ENCODE results near the gene ZC4H2. TPM values are rescaled to one million over a fixed set of nuclear protein-coding genes. Genes with fewer than 3 reads are reported as not detected.
A peak's percentile ranks its signal among the peaks of the same experiment; 100 is the strongest.
"Not testable (repeated sequence)": the region's sequence is repeated elsewhere in the genome, so short reads cannot be mapped to it uniquely, and the experiment has no call there.

Gene ZC4H2
- total RNA-seq, 1 donor from 2014 or later = 16.4 TPM

GRCh38 chrX:64908121-64908520, 68.1 kb downstream of the ZC4H2 start:
- Histone ChIP-seq H3K27me3 (ENCODE audit: control insufficient read depth, insufficient read depth, low read length) (no peaks in the 10 kb centered on the region), H3K4me3 (ENCODE audit: low read depth, low read length) (no peak overlapping the region), H3K36me3 (ENCODE audit: control insufficient read depth, insufficient read depth, low read length) (no peaks in the 10 kb centered on the region)
- DNase-seq (ENCODE audit: low read depth) = no peak
- TF ChIP-seq CTCF (IDR thresholded peaks at IDR 0.05; ENCODE audit: insufficient read depth, low read length, poor library complexity, severe bottlenecking) = no peak

GRCh38 chrX:64894454-64895038, 81.7 kb downstream of the ZC4H2 start:
- TF ChIP-seq CTCF (IDR thresholded peaks at IDR 0.05; ENCODE audit: insufficient read depth, low read length, poor library complexity, severe bottlenecking) = peak; percentile 19
- Histone ChIP-seq H3K4me3 (ENCODE audit: low read depth, low read length) (no peak overlapping the region), H3K27me3 (ENCODE audit: control insufficient read depth, insufficient read depth, low read length) (no peaks in the 10 kb centered on the region), H3K36me3 (ENCODE audit: control insufficient read depth, insufficient read depth, low read length) (no peaks in the 10 kb centered on the region)
- no peak for DNase-seq (ENCODE audit: low read depth)

- Histone ChIP-seq H3K27me3 (ENCODE audit: control insufficient read depth, insufficient read depth, low read length) (no peaks in the 10 kb centered on the region), H3K4me3 (ENCODE audit: low read depth, low read length) (no peak overlapping the region), H3K36me3 (ENCODE audit: control insufficient read depth, insufficient read depth, low read length) (no peaks in the 10 kb centered on the region)
- no peak for DNase-seq (ENCODE audit: low read depth)
- peak; percentile 8 for TF ChIP-seq CTCF (IDR thresholded peaks at IDR 0.05; ENCODE audit: insufficient read depth, low read length, poor library complexity, severe bottlenecking)
Observed at GRCh38 chrX:64885850-64886249, 90.4 kb downstream of the ZC4H2 start.

- not testable (repeated sequence) for DNase-seq (ENCODE audit: low read depth); H3K27me3 ChIP-seq (ENCODE audit: control insufficient read depth, insufficient read depth, low read length)
Observed at GRCh38 chrX:64878709-64879108, 97.5 kb downstream of the ZC4H2 start.

DNA sequence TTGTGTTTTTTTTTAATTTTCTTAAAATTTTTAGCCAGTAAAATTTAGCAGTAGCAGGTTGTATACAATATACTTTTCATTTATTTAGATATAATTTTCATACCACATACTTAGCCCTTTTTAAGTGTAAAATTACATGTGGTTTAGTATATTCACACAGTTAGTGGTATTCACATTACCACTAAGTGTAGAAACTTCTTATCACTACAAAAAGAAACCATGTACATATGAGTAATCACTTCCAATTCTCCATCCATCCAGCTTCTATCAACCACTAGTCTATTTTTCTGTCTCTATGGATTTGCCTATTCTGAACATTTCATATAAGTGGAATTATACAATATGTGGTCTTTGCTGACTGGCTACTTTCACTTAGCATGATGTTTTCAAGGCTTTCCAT, 109.0 kb downstream of the ZC4H2 start:
- Histone ChIP-seq H3K36me3 (ENCODE audit: control insufficient read depth, insufficient read depth, low read length) (no peaks in the 10 kb centered on the region), H3K4me3 (ENCODE audit: low read depth, low read length) (no peak overlapping the region), H3K27me3 (ENCODE audit: control insufficient read depth, insufficient read depth, low read length) (no peaks in the 10 kb centered on the region)
- no peak for TF ChIP-seq CTCF (IDR thresholded peaks at IDR 0.05; ENCODE audit: insufficient read depth, low read length, poor library complexity, severe bottlenecking)
- no peak for DNase-seq (ENCODE audit: low read depth)

More at GRCh38 chrX:64878709-64879108, 97.5 kb downstream of the ZC4H2 start:
- not testable (repeated sequence) for H3K4me3 ChIP-seq (ENCODE audit: low read depth, low read length); H3K36me3 ChIP-seq (ENCODE audit: control insufficient read depth, insufficient read depth, low read length)

Other genes starting within 250 kb of the ZC4H2 start
- 0.48 and 0.79 TPM in 2 replicates for gene ZC3H12B, start 58.4 kb upstream of the ZC4H2 start, total RNA-seq